Colonic mucosa (tissue), 4 donors: ENCODE measurements around the gene KCNJ16. TPM values are rescaled to one million over a fixed set of nuclear protein-coding genes. Genes with fewer than 3 reads are reported as not detected.

Source experiments
- DNase-seq: peaks from one replicate; pipeline ENCODE4 v3.0.0-alpha.2; 2020
- H3K27ac ChIP-seq: fragments of 200-600 bp; one replicate; pipeline ENCODE4 v1.8.0; 2021
- H3K27me3 ChIP-seq: fragments of 200-600 bp; one replicate; pipeline ENCODE4 v1.8.0; 2021
- H3K36me3 ChIP-seq: fragments of 200-600 bp; one replicate; pipeline ENCODE4 v1.8.0; 2021
- H3K4me1 ChIP-seq: fragments of 200-600 bp; one replicate; pipeline ENCODE4 v1.8.0; 2021; ENCODE audit warnings: mild to moderate bottlenecking
- H3K4me3 ChIP-seq: fragments of 200-600 bp; one replicate; pipeline ENCODE4 v1.8.0; 2021
- H3K9ac ChIP-seq, 2 donors: one replicate each; pipeline ENCODE4 v1.7.0; 2013; ENCODE audit warnings: control low read depth in 2 of 2, low read depth in 2 of 2, low read length in 2 of 2
- H3K9me3 ChIP-seq: fragments of 200-600 bp; one replicate; pipeline ENCODE4 v1.8.0; 2021
- CTCF ChIP-seq: fragments of 200-600 bp; IDR thresholded peaks from one replicate; pipeline ENCODE4 v1.8.0; 2022; ENCODE audit warnings: antibody characterized with exemption, mild to moderate bottlenecking
- intact Hi-C: fragments of 100-400 bp; cut with DNase I; formaldehyde crosslinking; loops from one replicate; pipeline ENCODE4 v1.14.1; 2022
- total RNA-seq, 2 donors: library from RNA; stranded (reverse); fragmentation: NEBNext Ultra II Directional in 1 of 2; extraction: Animal tissue kit (Norgen Biotek cat#: 25700) in 1 of 2; gene quantifications; one replicate each; pipeline ENCODE4 v1.2.1, GENCODE V29; 2021
- donor health status: healthy.
- donor health status: DM: no; HTN: no; CAD: no.
- donor health status: DM: no; HTN: no; CAD: no.

The KCNJ16 gene
- total RNA-seq, 2 donors from 2014 or later = 0.20 to 0.35 TPM

- no peaks in the 10 kb centered on the region for H3K4me1 ChIP-seq
These were observed 11.5 kb downstream of the KCNJ16 start for GRCh38 chr17:70086516-70086915.

GRCh38 chr17:70089513-70090148 lies 14.6 kb downstream of the KCNJ16 start:
- Histone ChIP-seq H3K4me1 (no peaks in the 10 kb centered on the region), H3K36me3 (no peaks in the 10 kb centered on the region), H3K4me3 (no peak overlapping the region), H3K9ac (no peak overlapping the region), H3K9me3 (no peaks in the 10 kb centered on the region), H3K27ac (no peak overlapping the region), H3K27me3 (no peaks in the 10 kb centered on the region)
- intact Hi-C loops = no loop called here
- TF ChIP-seq CTCF = no peak
- DNase-seq = peak; percentile 23

More at GRCh38 chr17:70086516-70086915, 11.5 kb downstream of the KCNJ16 start:
- H3K9me3 ChIP-seq = no peaks in the 10 kb centered on the region
- H3K27ac ChIP-seq = no peak overlapping the region
- no peaks in the 10 kb centered on the region for H3K27me3 ChIP-seq
- no peak overlapping the region for H3K9ac ChIP-seq
- no peaks in the 10 kb centered on the region for H3K36me3 ChIP-seq
- no peak for DNase-seq
- intact Hi-C loops = no loop called here
- TF ChIP-seq CTCF = no peak
- no peak overlapping the region for H3K4me3 ChIP-seq

GRCh38 chr17:70091005-70091568 lies 16.1 kb downstream of the KCNJ16 start:
- no peak overlapping the region for H3K27ac ChIP-seq
- H3K27me3 ChIP-seq = no peaks in the 10 kb centered on the region
- no peak for TF ChIP-seq CTCF
- intact Hi-C loops = no loop called here
- no peak overlapping the region for H3K4me3 ChIP-seq
- H3K9ac ChIP-seq = no peak overlapping the region
- H3K4me1 ChIP-seq = no peaks in the 10 kb centered on the region
- no peak for DNase-seq
- no peaks in the 10 kb centered on the region for H3K9me3 ChIP-seq
- H3K36me3 ChIP-seq = no peaks in the 10 kb centered on the region

- no peaks in the 10 kb centered on the region for H3K9me3 ChIP-seq
- no peaks in the 10 kb centered on the region for H3K36me3 ChIP-seq
- DNase-seq = no peak
- H3K4me3 ChIP-seq = no peak overlapping the region
- no peaks in the 10 kb centered on the region for H3K27me3 ChIP-seq
- TF ChIP-seq CTCF = no peak
- H3K4me1 ChIP-seq = no peaks in the 10 kb centered on the region
- no peak overlapping the region for H3K27ac ChIP-seq
- H3K9ac ChIP-seq = no peak overlapping the region
- intact Hi-C loops = no loop called here
These were observed 16.7 kb downstream of the KCNJ16 start for GRCh38 chr17:70091696-70092095.

- Histone ChIP-seq H3K9me3 (no peaks in the 10 kb centered on the region), H3K4me3 (no peak overlapping the region), H3K36me3 (no peaks in the 10 kb centered on the region), H3K9ac (no peak overlapping the region), H3K27ac (no peak overlapping the region), H3K4me1 (no peaks in the 10 kb centered on the region), H3K27me3 (no peaks in the 10 kb centered on the region)
- DNase-seq = no peak
- intact Hi-C loops = no loop called here
- TF ChIP-seq CTCF = no peak
These were observed 18.1 kb downstream of the KCNJ16 start for GRCh38 chr17:70093163-70093562.
